GM12878 (cell line): ENCODE measurements around the gene ANKRD11. TPM values are rescaled to one million over a fixed set of nuclear protein-coding genes. Genes with fewer than 3 reads are reported as not detected.

ENCODE experiments used
- ATAC-seq: fragments of 200-7000 bp; cut with Tn5 transposase; 3 replicates; pipeline ENCODE4 v1.9.1; 2020; ENCODE audit warnings: mild to moderate bottlenecking, moderate library complexity
- BruUV-seq: library from RNA; stranded (reverse); fragments of 400-500 nt; replicated peaks from 2 replicates; lab custom pipeline; 2021; lab: Mats Ljungman, UMichigan
- CTCF ChIA-PET: fragments of 300-600 bp; sonication (Branson Sonifier 250); formaldehyde crosslinking; extraction: SDS; loops from one replicate; lab custom pipeline; 2021; ENCODE audit warnings: inconsistent platforms; lab: Yijun Ruan, JAX
- POLR2A ChIA-PET: fragments of 350-600 bp; formaldehyde crosslinking; extraction: SDS; loops from one replicate; lab custom pipeline; 2021; ENCODE audit warnings: inconsistent platforms; lab: Charles Lee
- RAD21 ChIA-PET: fragments of 300-600 bp; sonication (Branson Sonifier 250); formaldehyde crosslinking; loops from one replicate; lab custom pipeline; 2023; ENCODE audit warnings: antibody characterized with exemption; ENCODE audit not compliant: unreplicated experiment; lab: Charles Lee
- SMC1A ChIA-PET: fragments of 300-600 bp; sonication (Branson Sonifier 250); formaldehyde crosslinking; loops from one replicate; lab custom pipeline; 2023; ENCODE audit not compliant: unreplicated experiment, uncharacterized antibody; lab: Charles Lee
- DNase-seq: peaks from one replicate; pipeline ENCODE4 v3.0.0-alpha.2; 2011; ENCODE audit warnings: low read depth, low spot score
- FAIRE-seq: peaks from 3 replicates; lab custom pipeline; 2011; peaks lifted over from hg19 to GRCh38; lab: Jason Lieb, UNC
- H2AFZ ChIP-seq: 2 replicates; pipeline ENCODE4 v1.6.0; 2011; ENCODE audit warnings: low read depth, low read length, control low read depth; ENCODE audit not compliant: control insufficient read depth
- H3K27ac ChIP-seq: 2 replicates; pipeline ENCODE4 v1.5.1; 2011; ENCODE audit warnings: control low read depth; ENCODE audit not compliant: control insufficient read depth, insufficient read depth
- H3K27me3 ChIP-seq, 2 experiments: replicated peaks in 1 of 2; 2 replicates each; pipeline versions ENCODE4 v1.6.0 to v1.6.1; 2011; ENCODE audit warnings: low read length in 1 of 2; ENCODE audit not compliant: control insufficient read depth in 2 of 2, insufficient read depth in 2 of 2
- H3K36me3 ChIP-seq, 2 experiments: 2 replicates each; pipeline ENCODE4 v1.5.1; 2011; ENCODE audit warnings: low read length in 1 of 2; ENCODE audit not compliant: control insufficient read depth in 2 of 2, insufficient read depth in 2 of 2
- H3K4me1 ChIP-seq: 2 replicates; pipeline ENCODE4 v1.6.1; 2011; ENCODE audit warnings: mild to moderate bottlenecking, low read length, moderate library complexity, mixed read lengths; ENCODE audit not compliant: control insufficient read depth, insufficient read depth
- H3K4me2 ChIP-seq: 2 replicates; pipeline ENCODE4 v1.6.0; 2011; ENCODE audit warnings: control low read depth; ENCODE audit not compliant: control insufficient read depth, insufficient read depth
- H3K4me3 ChIP-seq: fragments of 200-600 bp; sonication (generic); 2 replicates; pipeline ENCODE4 v1.5.1; 2016
- H3K79me2 ChIP-seq: 2 replicates; pipeline ENCODE4 v1.6.0; 2011; ENCODE audit warnings: low read length; ENCODE audit not compliant: control insufficient read depth, insufficient read depth
- H3K9ac ChIP-seq: 2 replicates; pipeline ENCODE4 v1.8.0; 2011; ENCODE audit warnings: low read length, control low read depth, mixed read lengths; ENCODE audit not compliant: control insufficient read depth, insufficient read depth
- H3K9me3 ChIP-seq: replicated peaks from 3 replicates; pipeline ENCODE4 v1.5.1; 2011; ENCODE audit warnings: mild to moderate bottlenecking, low read length; ENCODE audit not compliant: control insufficient read depth, insufficient read depth
- H4K20me1 ChIP-seq: 2 replicates; pipeline ENCODE4 v1.6.0; 2011; ENCODE audit not compliant: control insufficient read depth, insufficient read depth
- CREM ChIP-seq: IDR thresholded peaks from 2 replicates; pipeline ENCODE4 v1.6.1; 2014; ENCODE audit warnings: antibody characterized with exemption, low read depth
- GABPA ChIP-seq: IDR thresholded peaks from 2 replicates; pipeline ENCODE4 v1.6.1; 2014; ENCODE audit warnings: antibody characterized with exemption, low read depth, mild to moderate bottlenecking, inconsistent platforms
- NFYB ChIP-seq: IDR thresholded peaks from 2 replicates; pipeline ENCODE4 v1.6.1; 2011; ENCODE audit warnings: low read depth, mild to moderate bottlenecking, low read length, improper control_type of control experiment, moderate library complexity; ENCODE audit not compliant: insufficient read depth
- POU2F2 ChIP-seq: IDR thresholded peaks from 3 replicates; pipeline ENCODE4 v1.6.1; 2011; ENCODE audit warnings: low read depth, mild to moderate bottlenecking, low read length, borderline replicate concordance
- RBBP5 ChIP-seq: fragments of 200-600 bp; sonication (generic); conservative IDR thresholded peaks from 2 replicates; pipeline ENCODE4 v1.6.1; 2016
- SREBF1 ChIP-seq: IDR thresholded peaks from 2 replicates; pipeline ENCODE4 v1.6.1; 2012; ENCODE audit warnings: mild to moderate bottlenecking, low read length
- WGBS: methylation state at CpG from one replicate; pipeline ENCODE4 v1.1.6; 2016; ENCODE audit warnings: low lambda C conversion rate; ENCODE audit not compliant: insufficient replicate concordance, insufficient coverage; ENCODE audit errors: missing lambda C conversion rate; 5-methylcytosine and 5-hydroxymethylcytosine counted together
- in situ Hi-C: fragments of 300-500 bp; cut with MboI; formaldehyde crosslinking; loops from 9 replicates; pipeline ENCODE4 v1.14.3; 2018; ENCODE audit warnings: mixed read lengths
- intact Hi-C: fragments of 100-400 bp; cut with micrococcal nuclease; formaldehyde crosslinking; loops from one replicate; pipeline ENCODE4 v1.14.2; 2022; ENCODE audit not compliant: unreplicated experiment
- polyA plus RNA-seq, 11 experiments: library from polyadenylated mRNA; depleted of rRNA in 4 of 11; unstranded in 6 of 11; stranded (reverse) in 5 of 11; fragments of >200 nt; fragmentation: Nextera tagmentation in 4 of 11; fragmentation: Illumina TruSeq in 1 of 11; extraction: Ambion mirVana in 4 of 11; extraction: Trizol in 1 of 11; gene quantifications; 1 replicate in 1 of 11; 2 replicates in 10 of 11; pipeline versions ENCODE4 v1.2.1 to v1.2.3, GENCODE V29; 2011 to 2016; ENCODE audit warnings: inconsistent platforms in 2 of 11, missing spikeins in 2 of 11, low read depth in 1 of 11
- total RNA-seq, 4 experiments: library from RNA; depleted of rRNA in 3 of 4; stranded (reverse); fragments of >200 nt in 3 of 4; fragmentation: Illumina TruSeq in 1 of 4; extraction: Trizol in 1 of 4; gene quantifications; 2 replicates each; pipeline versions ENCODE4 v1.2.1 to v1.2.3, GENCODE V29; 2013 to 2021
- TF ChIP-seq, protein P1 (sequence below): IDR thresholded peaks from 2 replicates; pipeline ENCODE4 v1.6.1; 2011; ENCODE audit warnings: borderline replicate concordance, low read depth, mild to moderate bottlenecking, moderate library complexity, mixed read lengths, low read length; ENCODE audit not compliant: insufficient read depth; ENCODE audit errors: extremely low read length
- TF ChIP-seq, protein P2 (sequence below): IDR thresholded peaks from 2 replicates; pipeline ENCODE4 v1.6.1; 2012; ENCODE audit warnings: improper control_type of control experiment, low read depth, low read length; ENCODE audit not compliant: insufficient replicate concordance

The ANKRD11 gene
- total and polyA plus RNA-seq, 10 of the 15 experiments (the other 5 are each of a cell fraction or from before 2014, with no cell fraction given), result 5.1 to 103 (median 27.4) TPM

DNA sequence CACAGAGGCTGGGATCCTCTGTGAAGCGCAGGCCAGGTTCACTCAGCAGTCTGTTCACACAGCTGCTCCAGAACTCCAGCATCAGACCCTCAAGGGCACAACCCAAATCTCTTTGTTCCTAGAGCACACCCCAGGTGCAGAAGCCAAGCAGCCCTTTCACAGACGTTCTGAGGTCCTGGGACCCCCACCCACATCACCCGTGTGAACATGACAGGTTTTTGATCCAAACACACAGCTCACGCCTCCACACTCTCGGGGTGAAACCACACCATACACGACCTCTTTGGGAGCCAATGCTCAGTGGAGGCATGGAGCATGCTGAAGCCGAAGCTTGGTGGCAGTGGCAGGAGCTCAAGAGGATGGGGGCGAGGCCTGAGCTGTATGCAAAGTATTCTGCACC lies 175.5 kb downstream of the ANKRD11 start:
- Histone ChIP-seq H2AFZ (no peak overlapping the region), H3K27ac (no peak overlapping the region), H3K4me1 (peaks cover 33% of the 10 kb centered on the region), H3K4me3 (no peak overlapping the region), H3K79me2 (peaks cover 79% of the 10 kb centered on the region), H3K9ac (no peak overlapping the region)
- intact Hi-C loops (no loop called here), in situ Hi-C loops (no loop called here)
- BruUV-seq, result no TSS peak
- CTCF ChIA-PET, result interaction anchor here (0.7 kb wide), 1 partner anchor 286 kb away, joined by 3 read pairs; no protein-coding TSS in a partner anchor
- no peak for DNase-seq
- no peak for ATAC-seq
- no peak for FAIRE-seq
- SMC1A ChIA-PET, result interaction anchor here (1.0 to 1.4 kb wide), 2 partner anchors 9 to 283 kb away, joined by 3 to 4 read pairs; no protein-coding TSS in a partner anchor
- POLR2A ChIA-PET, result no interaction called here
- TF ChIP-seq RBBP5, result no peak
- TF ChIP-seq NFYB, result no peak
- TF ChIP-seq POU2F2, result no peak
- no peak for TF ChIP-seq CREM
- TF ChIP-seq, protein P1, sequence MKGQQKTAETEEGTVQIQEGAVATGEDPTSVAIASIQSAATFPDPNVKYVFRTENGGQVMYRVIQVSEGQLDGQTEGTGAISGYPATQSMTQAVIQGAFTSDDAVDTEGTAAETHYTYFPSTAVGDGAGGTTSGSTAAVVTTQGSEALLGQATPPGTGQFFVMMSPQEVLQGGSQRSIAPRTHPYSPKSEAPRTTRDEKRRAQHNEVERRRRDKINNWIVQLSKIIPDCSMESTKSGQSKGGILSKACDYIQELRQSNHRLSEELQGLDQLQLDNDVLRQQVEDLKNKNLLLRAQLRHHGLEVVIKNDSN, result no peak
- TF ChIP-seq, protein P2, sequence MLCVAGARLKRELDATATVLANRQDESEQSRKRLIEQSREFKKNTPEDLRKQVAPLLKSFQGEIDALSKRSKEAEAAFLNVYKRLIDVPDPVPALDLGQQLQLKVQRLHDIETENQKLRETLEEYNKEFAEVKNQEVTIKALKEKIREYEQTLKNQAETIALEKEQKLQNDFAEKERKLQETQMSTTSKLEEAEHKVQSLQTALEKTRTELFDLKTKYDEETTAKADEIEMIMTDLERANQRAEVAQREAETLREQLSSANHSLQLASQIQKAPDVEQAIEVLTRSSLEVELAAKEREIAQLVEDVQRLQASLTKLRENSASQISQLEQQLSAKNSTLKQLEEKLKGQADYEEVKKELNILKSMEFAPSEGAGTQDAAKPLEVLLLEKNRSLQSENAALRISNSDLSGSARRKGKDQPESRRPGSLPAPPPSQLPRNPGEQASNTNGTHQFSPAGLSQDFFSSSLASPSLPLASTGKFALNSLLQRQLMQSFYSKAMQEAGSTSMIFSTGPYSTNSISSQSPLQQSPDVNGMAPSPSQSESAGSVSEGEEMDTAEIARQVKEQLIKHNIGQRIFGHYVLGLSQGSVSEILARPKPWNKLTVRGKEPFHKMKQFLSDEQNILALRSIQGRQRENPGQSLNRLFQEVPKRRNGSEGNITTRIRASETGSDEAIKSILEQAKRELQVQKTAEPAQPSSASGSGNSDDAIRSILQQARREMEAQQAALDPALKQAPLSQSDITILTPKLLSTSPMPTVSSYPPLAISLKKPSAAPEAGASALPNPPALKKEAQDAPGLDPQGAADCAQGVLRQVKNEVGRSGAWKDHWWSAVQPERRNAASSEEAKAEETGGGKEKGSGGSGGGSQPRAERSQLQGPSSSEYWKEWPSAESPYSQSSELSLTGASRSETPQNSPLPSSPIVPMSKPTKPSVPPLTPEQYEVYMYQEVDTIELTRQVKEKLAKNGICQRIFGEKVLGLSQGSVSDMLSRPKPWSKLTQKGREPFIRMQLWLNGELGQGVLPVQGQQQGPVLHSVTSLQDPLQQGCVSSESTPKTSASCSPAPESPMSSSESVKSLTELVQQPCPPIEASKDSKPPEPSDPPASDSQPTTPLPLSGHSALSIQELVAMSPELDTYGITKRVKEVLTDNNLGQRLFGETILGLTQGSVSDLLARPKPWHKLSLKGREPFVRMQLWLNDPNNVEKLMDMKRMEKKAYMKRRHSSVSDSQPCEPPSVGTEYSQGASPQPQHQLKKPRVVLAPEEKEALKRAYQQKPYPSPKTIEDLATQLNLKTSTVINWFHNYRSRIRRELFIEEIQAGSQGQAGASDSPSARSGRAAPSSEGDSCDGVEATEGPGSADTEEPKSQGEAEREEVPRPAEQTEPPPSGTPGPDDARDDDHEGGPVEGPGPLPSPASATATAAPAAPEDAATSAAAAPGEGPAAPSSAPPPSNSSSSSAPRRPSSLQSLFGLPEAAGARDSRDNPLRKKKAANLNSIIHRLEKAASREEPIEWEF, result no peak
- TF ChIP-seq SREBF1, result no peak
- no peak for TF ChIP-seq GABPA
- TF ChIP-seq, all 136 proteins: peak for 0
- WGBS, result 57% methylated on average over 8 of the region's 8 CpGs
- Histone ChIP-seq H3K4me2 (no peak overlapping the region), H3K9me3 (no peaks in the 10 kb centered on the region), H3K27me3 (no peaks in the 10 kb centered on the region), H4K20me1 (peaks cover 13% of the 10 kb centered on the region), H3K36me3 (peaks cover 19 to 41% of the 10 kb centered on the region in 2 experiments; a peak in 3 of 4 replicates)
- RAD21 ChIA-PET, result interaction anchor here (0.5 to 1.0 kb wide), 2 partner anchors 21 to 181 kb away, joined by 3 read pairs; no protein-coding TSS in a partner anchor
